Measurements from ENCODE around the gene DNAH6.

- no peak for TF ChIP-seq CTCF (IDR thresholded peaks at IDR 0.05)
- no peak for TF ChIP-seq POLR2A (IDR thresholded peaks at IDR 0.05)
Observed at GRCh38 chr2:84515788-84516187, 510 bp upstream of the DNAH6 start.

Data from gastroesophageal sphincter (tissue), 3 donors.